NCI-H1417 treated with DMSO at 0.1 percent for 48 hours (cell line): ENCODE results near the gene EFCAB13.
"Not testable (repeated sequence)": the region's sequence is repeated elsewhere in the genome, so short reads cannot be mapped to it uniquely, and the experiment has no call there.

Source experiments
- DNase-seq: peaks from one replicate; lab custom pipeline; 2025; lab: John Stamatoyannopoulos, UW

EFCAB13 gene

GRCh38 chr17:47325176-47325575, 1.4 kb downstream of the EFCAB13 start:
- no peak for DNase-seq

GRCh38 chr17:47330548-47330947, 6.8 kb downstream of the EFCAB13 start:
- no peak for DNase-seq

GRCh38 chr17:47332287-47332686, 8.5 kb downstream of the EFCAB13 start:
- DNase-seq, result no peak

GRCh38 chr17:47335101-47335936, 11.6 kb downstream of the EFCAB13 start:
- DNase-seq, result no peak

GRCh38 chr17:47338026-47338425, 14.3 kb downstream of the EFCAB13 start:
- DNase-seq, result no peak

GRCh38 chr17:47352848-47353247, 29.1 kb downstream of the EFCAB13 start:
- DNase-seq, result no peak

- DNase-seq, result no peak
Observed at GRCh38 chr17:47358652-47359051, 34.9 kb downstream of the EFCAB13 start.

GRCh38 chr17:47363171-47363570, 39.4 kb downstream of the EFCAB13 start:
- DNase-seq, result no peak

GRCh38 chr17:47367257-47367656, 43.5 kb downstream of the EFCAB13 start:
- DNase-seq, result no peak

- DNase-seq, result no peak
Observed at GRCh38 chr17:47368262-47368661, 44.5 kb downstream of the EFCAB13 start.

GRCh38 chr17:47370899-47371298, 47.1 kb downstream of the EFCAB13 start:
- not testable (repeated sequence) for DNase-seq

GRCh38 chr17:47373002-47373401, 49.2 kb downstream of the EFCAB13 start:
- DNase-seq, result no peak

- no peak for DNase-seq
Observed at GRCh38 chr17:47376247-47376646, 52.5 kb downstream of the EFCAB13 start.

GRCh38 chr17:47388825-47389224, 65.1 kb downstream of the EFCAB13 start:
- DNase-seq, result no peak

- not testable (repeated sequence) for DNase-seq
Observed at GRCh38 chr17:47397532-47398128, 73.9 kb downstream of the EFCAB13 start.

GRCh38 chr17:47400333-47400732, 76.6 kb downstream of the EFCAB13 start:
- no peak for DNase-seq

GRCh38 chr17:47401100-47401499, 77.3 kb downstream of the EFCAB13 start:
- no peak for DNase-seq

- DNase-seq, result no peak
Observed at GRCh38 chr17:47404006-47404405, 80.3 kb downstream of the EFCAB13 start.

- DNase-seq, result no peak
Observed at GRCh38 chr17:47404875-47405274, 81.1 kb downstream of the EFCAB13 start.

- DNase-seq, result no peak
Observed at GRCh38 chr17:47413872-47414271, 90.1 kb downstream of the EFCAB13 start.

- DNase-seq, result no peak
Observed at GRCh38 chr17:47414612-47415011, 90.9 kb downstream of the EFCAB13 start.

GRCh38 chr17:47423406-47424295, 99.9 kb downstream of the EFCAB13 start:
- DNase-seq, result no peak

GRCh38 chr17:47425233-47425632, 101.5 kb downstream of the EFCAB13 start:
- DNase-seq, result not testable (repeated sequence)
